Right atrium auricular region (tissue), 2 donors: ENCODE data around the gene ARID2. TPM values are rescaled to one million over a fixed set of nuclear protein-coding genes. Genes with fewer than 3 reads are reported as not detected.

Source experiments
- DNase-seq: peaks from one replicate; pipeline ENCODE4 v3.0.0-alpha.2; 2019; ENCODE audit warnings: low spot score
- H3K27ac ChIP-seq, 2 donors: fragments of 200-600 bp; sonication (generic); 1 replicate in 1 of 2; 2 replicates in 1 of 2; pipeline ENCODE4 v1.5.1; 2016 to 2019
- H3K27me3 ChIP-seq, 2 donors: fragments of 200-600 bp; sonication (generic); one replicate each; pipeline versions ENCODE4 v1.5.1 to v1.6.0; 2017 to 2019
- H3K36me3 ChIP-seq: fragments of 200-600 bp; sonication (generic); one replicate; pipeline ENCODE4 v1.5.1; 2016
- H3K4me1 ChIP-seq, 2 donors: fragments of 200-600 bp; sonication (generic); one replicate each; pipeline versions ENCODE4 v1.5.1 to v1.6.0; 2017 to 2019
- H3K4me3 ChIP-seq, 2 donors: fragments of 200-600 bp; sonication (generic); 1 replicate in 1 of 2; 2 replicates in 1 of 2; pipeline ENCODE4 v1.5.1; 2017 to 2019; ENCODE audit warnings: mild to moderate bottlenecking in 1 of 2, moderate library complexity in 1 of 2
- H3K9me3 ChIP-seq, 2 donors: fragments of 200-600 bp; sonication (generic); one replicate each; pipeline ENCODE4 v1.5.1; 2019
- total RNA-seq, 2 donors: library from RNA; depleted of rRNA; stranded (reverse); fragments of >200 nt; gene quantifications; one replicate each; pipeline ENCODE4 v1.1.0, GENCODE V29; 2016
- TF ChIP-seq, protein P1 (sequence below), 2 donors: fragments of 200-600 bp; sonication (generic); IDR thresholded peaks; one replicate each; pipeline ENCODE4 v1.5.1; 2019; ENCODE audit warnings: antibody characterized with exemption in 2 of 2

The ARID2 gene
- total RNA-seq, 2 donors from 2014 or later: 13.7 to 19.5 TPM

DNA sequence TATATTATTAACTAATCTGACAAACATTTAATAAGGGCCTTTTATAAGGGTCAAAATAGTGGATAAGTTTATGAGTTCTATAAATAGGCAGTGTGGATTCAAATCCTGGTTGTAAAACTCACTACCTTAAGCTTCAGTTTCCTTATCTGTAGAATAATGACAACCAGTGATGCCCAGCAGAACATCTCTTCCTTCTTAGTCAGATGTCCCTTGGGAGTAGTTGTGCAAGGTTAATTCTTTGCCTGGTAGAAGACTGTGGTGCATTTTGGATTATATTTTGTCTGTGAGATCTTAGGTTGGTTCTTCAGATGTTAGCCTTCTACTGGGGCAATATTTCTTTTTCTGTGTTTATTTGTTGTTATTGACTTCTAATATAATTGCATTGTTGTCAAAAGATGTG, 59.5 kb downstream of the ARID2 start:
- Histone ChIP-seq H3K4me3 (no peak overlapping the region), H3K36me3 (no peaks in the 10 kb centered on the region), H3K4me1 (peaks cover 0 to 4% of the 10 kb centered on the region in 2 donors), H3K27ac (no peak overlapping the region), H3K27me3 (no peaks in the 10 kb centered on the region), H3K9me3 (no peaks in the 10 kb centered on the region)
- TF ChIP-seq, protein P1, sequence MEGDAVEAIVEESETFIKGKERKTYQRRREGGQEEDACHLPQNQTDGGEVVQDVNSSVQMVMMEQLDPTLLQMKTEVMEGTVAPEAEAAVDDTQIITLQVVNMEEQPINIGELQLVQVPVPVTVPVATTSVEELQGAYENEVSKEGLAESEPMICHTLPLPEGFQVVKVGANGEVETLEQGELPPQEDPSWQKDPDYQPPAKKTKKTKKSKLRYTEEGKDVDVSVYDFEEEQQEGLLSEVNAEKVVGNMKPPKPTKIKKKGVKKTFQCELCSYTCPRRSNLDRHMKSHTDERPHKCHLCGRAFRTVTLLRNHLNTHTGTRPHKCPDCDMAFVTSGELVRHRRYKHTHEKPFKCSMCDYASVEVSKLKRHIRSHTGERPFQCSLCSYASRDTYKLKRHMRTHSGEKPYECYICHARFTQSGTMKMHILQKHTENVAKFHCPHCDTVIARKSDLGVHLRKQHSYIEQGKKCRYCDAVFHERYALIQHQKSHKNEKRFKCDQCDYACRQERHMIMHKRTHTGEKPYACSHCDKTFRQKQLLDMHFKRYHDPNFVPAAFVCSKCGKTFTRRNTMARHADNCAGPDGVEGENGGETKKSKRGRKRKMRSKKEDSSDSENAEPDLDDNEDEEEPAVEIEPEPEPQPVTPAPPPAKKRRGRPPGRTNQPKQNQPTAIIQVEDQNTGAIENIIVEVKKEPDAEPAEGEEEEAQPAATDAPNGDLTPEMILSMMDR (IDR thresholded peaks at IDR 0.05): no peak
- no peak for DNase-seq

GRCh38 chr12:45794422-45794821, 64.9 kb downstream of the ARID2 start:
- TF ChIP-seq, protein P1 (IDR thresholded peaks at IDR 0.05): no peak
- no peak overlapping the region for H3K27ac ChIP-seq
- no peaks in the 10 kb centered on the region for H3K4me1 ChIP-seq
- no peak overlapping the region for H3K4me3 ChIP-seq
- H3K27me3 ChIP-seq: no peaks in the 10 kb centered on the region
- no peaks in the 10 kb centered on the region for H3K9me3 ChIP-seq
- DNase-seq: no peak
- no peaks in the 10 kb centered on the region for H3K36me3 ChIP-seq

- DNase-seq: no peak
- TF ChIP-seq, protein P1 (IDR thresholded peaks at IDR 0.05): no peak
- no peaks in the 10 kb centered on the region for H3K27me3 ChIP-seq
- no peaks in the 10 kb centered on the region for H3K36me3 ChIP-seq
- H3K4me1 ChIP-seq: no peaks in the 10 kb centered on the region
- H3K9me3 ChIP-seq: no peaks in the 10 kb centered on the region
- no peak overlapping the region for H3K27ac ChIP-seq
- H3K4me3 ChIP-seq: no peak overlapping the region
These were observed 72.1 kb downstream of the ARID2 start for GRCh38 chr12:45801625-45802024.

DNA sequence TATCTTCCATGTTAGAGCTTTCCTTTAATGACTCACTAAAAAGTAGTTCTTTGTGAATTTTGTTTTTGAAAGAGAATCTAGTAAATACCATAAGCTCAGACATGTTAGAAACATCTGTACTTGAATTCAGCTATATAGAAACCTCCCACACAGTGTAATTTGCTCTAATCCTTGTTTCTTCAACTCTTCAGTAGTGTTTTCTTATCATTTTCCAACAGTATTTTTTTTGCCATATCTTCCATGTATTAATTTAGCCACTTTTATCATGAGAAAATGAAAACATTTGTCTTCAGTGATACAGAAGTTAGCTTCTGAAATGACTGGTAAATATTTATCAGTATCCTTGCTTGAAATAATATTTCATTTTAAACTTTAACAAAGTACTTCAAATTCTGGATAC, 73.6 kb downstream of the ARID2 start:
- H3K27me3 ChIP-seq: no peaks in the 10 kb centered on the region
- no peaks in the 10 kb centered on the region for H3K36me3 ChIP-seq

DNA sequence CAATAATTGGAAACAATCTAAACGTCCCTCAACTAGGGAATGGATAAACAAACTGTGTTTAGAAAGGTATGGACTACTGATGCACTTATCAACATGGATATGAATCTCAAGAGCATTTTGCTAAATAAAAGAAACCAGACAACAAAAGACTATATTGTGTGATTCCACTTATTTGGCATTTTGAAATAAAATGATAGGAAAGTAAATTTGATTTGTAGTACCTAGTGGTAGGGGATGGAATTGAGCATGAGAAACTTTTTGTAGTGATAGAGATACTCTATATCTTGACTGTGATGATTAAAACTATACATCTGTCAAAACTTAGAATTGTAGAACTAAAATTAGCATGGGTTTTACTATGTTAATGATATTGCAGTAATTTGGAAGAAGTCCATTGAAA, 87.1 kb downstream of the ARID2 start:
- Histone ChIP-seq H3K27ac (no peak overlapping the region), H3K36me3 (peaks cover 3% of the 10 kb centered on the region), H3K4me3 (no peak overlapping the region), H3K27me3 (no peaks in the 10 kb centered on the region), H3K4me1 (no peaks in the 10 kb centered on the region), H3K9me3 (no peaks in the 10 kb centered on the region)
- TF ChIP-seq, protein P1 (IDR thresholded peaks at IDR 0.05): no peak
- no peak for DNase-seq

More for the DNA sequence above, 73.6 kb downstream of the ARID2 start:
- Histone ChIP-seq H3K27ac (no peak overlapping the region), H3K9me3 (no peaks in the 10 kb centered on the region), H3K4me3 (no peak overlapping the region), H3K4me1 (no peaks in the 10 kb centered on the region)
- DNase-seq: no peak
- TF ChIP-seq, protein P1 (IDR thresholded peaks at IDR 0.05): no peak

DNA sequence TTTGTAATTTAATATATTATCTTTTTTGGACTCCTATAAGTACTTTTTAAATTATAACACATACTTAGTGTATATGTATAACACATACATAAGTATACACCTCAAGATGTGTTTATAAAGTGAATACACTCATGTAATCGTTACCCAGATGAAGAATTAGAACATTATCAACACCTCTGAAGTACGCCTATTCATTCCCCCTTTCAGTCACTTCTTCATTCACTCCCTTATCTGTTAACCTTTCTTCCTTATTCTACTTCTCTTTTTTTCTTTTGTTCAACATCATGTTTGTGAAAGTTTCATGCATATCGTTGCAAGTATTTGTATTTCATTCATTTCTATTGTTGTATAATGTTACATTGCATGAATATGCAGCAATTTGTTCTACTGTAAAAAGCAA, 98.5 kb downstream of the ARID2 start:
- no peak for DNase-seq
- H3K4me1 ChIP-seq: no peaks in the 10 kb centered on the region
- TF ChIP-seq, protein P1 (IDR thresholded peaks at IDR 0.05): no peak
- H3K4me3 ChIP-seq: no peak overlapping the region
- H3K27me3 ChIP-seq: no peaks in the 10 kb centered on the region
- H3K9me3 ChIP-seq: no peaks in the 10 kb centered on the region
- peaks cover 16% of the 10 kb centered on the region for H3K36me3 ChIP-seq
- no peak overlapping the region for H3K27ac ChIP-seq
